ENCODE data around the gene SWAP70.
A peak's percentile ranks its signal among the peaks of the same experiment; 100 is the strongest.
"Not testable (repeated sequence)": the region's sequence is repeated elsewhere in the genome, so short reads cannot be mapped to it uniquely, and the experiment has no call there.

SWAP70 gene

GRCh38 chr11:9703280-9703679 is 39.4 kb downstream of the SWAP70 start:
- Histone ChIP-seq H3K4me3 (no peak overlapping the region), H3K27ac (peak overlapping the region in 1 of 2 donors; percentile 23)
- no peak for TF ChIP-seq CTCF (IDR thresholded peaks at IDR 0.05)
- DNase-seq (ENCODE audit: low spot score) = no peak

- DNase-seq (ENCODE audit: low spot score) = no peak
- Histone ChIP-seq H3K27ac (no peak overlapping the region), H3K4me3 (no peak overlapping the region)
- TF ChIP-seq CTCF (IDR thresholded peaks at IDR 0.05) = no peak
Observed at GRCh38 chr11:9704037-9704436, 40.2 kb downstream of the SWAP70 start.

- DNase-seq (ENCODE audit: low spot score) = no peak
- Histone ChIP-seq H3K27ac (no peak overlapping the region), H3K4me3 (no peak overlapping the region)
- TF ChIP-seq CTCF (IDR thresholded peaks at IDR 0.05) = no peak
Observed at GRCh38 chr11:9704620-9705019, 40.7 kb downstream of the SWAP70 start.

- not testable (repeated sequence) for DNase-seq (ENCODE audit: low spot score); H3K27ac ChIP-seq; H3K4me3 ChIP-seq
Observed at GRCh38 chr11:9705361-9705760, 41.5 kb downstream of the SWAP70 start.

- DNase-seq (ENCODE audit: low spot score) = no peak
- peak overlapping the region in 1 of 2 donors; percentile 15 for H3K27ac ChIP-seq
- TF ChIP-seq CTCF (IDR thresholded peaks at IDR 0.05) = no peak
- H3K4me3 ChIP-seq = no peak overlapping the region
Observed at GRCh38 chr11:9708544-9708943, 44.7 kb downstream of the SWAP70 start.

GRCh38 chr11:9710223-9710622 is 46.3 kb downstream of the SWAP70 start:
- Histone ChIP-seq H3K4me3 (no peak overlapping the region), H3K27ac (no peak overlapping the region)
- no peak for TF ChIP-seq CTCF (IDR thresholded peaks at IDR 0.05)
- DNase-seq (ENCODE audit: low spot score) = no peak

GRCh38 chr11:9710852-9711251 is 47.0 kb downstream of the SWAP70 start:
- TF ChIP-seq CTCF (IDR thresholded peaks at IDR 0.05) = no peak
- Histone ChIP-seq H3K4me3 (no peak overlapping the region), H3K27ac (no peak overlapping the region)
- DNase-seq (ENCODE audit: low spot score) = no peak
